ENCODE results near the gene TCF4.

TCF4 gene

GRCh38 chr18:55588111-55588869, at the start of gene TCF4:
Gene TCF4 (minus strand): TSS chr18:55588192. CDS start chr18:55587116, 1,076 bp downstream.
- no peak for DNase-seq (ENCODE audit: low read depth)
- peak within 1 kb of the TSS; percentile 68 for H3K4me3 ChIP-seq (ENCODE audit: low read depth, low read length)

- H3K4me3 ChIP-seq (ENCODE audit: low read depth, low read length) = no peak overlapping the region
- DNase-seq (ENCODE audit: low read depth) = no peak
Observed at GRCh38 chr18:55637204-55637603, 49.2 kb upstream of the TCF4 start.

- DNase-seq (ENCODE audit: low read depth) = no peak
- H3K4me3 ChIP-seq (ENCODE audit: low read depth, low read length) = no peak overlapping the region
Observed at GRCh38 chr18:55635439-55635838, 47.4 kb upstream of the TCF4 start.

- DNase-seq (ENCODE audit: low read depth) = peak; percentile 85
- no peak overlapping the region for H3K4me3 ChIP-seq (ENCODE audit: low read depth, low read length)
Observed at GRCh38 chr18:55634545-55634944, 46.6 kb upstream of the TCF4 start.

- H3K4me3 ChIP-seq (ENCODE audit: low read depth, low read length) = no peak overlapping the region
- peak; percentile 14 for DNase-seq (ENCODE audit: low read depth)
Observed at GRCh38 chr18:55633032-55633431, 45.0 kb upstream of the TCF4 start.

- no peak for DNase-seq (ENCODE audit: low read depth)
- no peak overlapping the region for H3K4me3 ChIP-seq (ENCODE audit: low read depth, low read length)
Observed at GRCh38 chr18:55629133-55629532, 41.1 kb upstream of the TCF4 start.

GRCh38 chr18:55627007-55627406, 39.0 kb upstream of the TCF4 start:
- no peak for DNase-seq (ENCODE audit: low read depth)
- no peak overlapping the region for H3K4me3 ChIP-seq (ENCODE audit: low read depth, low read length)

- no peak for DNase-seq (ENCODE audit: low read depth)
- H3K4me3 ChIP-seq (ENCODE audit: low read depth, low read length) = no peak overlapping the region
Observed at GRCh38 chr18:55625901-55626300, 37.9 kb upstream of the TCF4 start.

GRCh38 chr18:55623626-55624025, 35.6 kb upstream of the TCF4 start:
- no peak for DNase-seq (ENCODE audit: low read depth)

GRCh38 chr18:55610506-55610905, 22.5 kb upstream of the TCF4 start:
- no peak for DNase-seq (ENCODE audit: low read depth)
- H3K4me3 ChIP-seq (ENCODE audit: low read depth, low read length) = no peak overlapping the region

More at GRCh38 chr18:55623626-55624025, 35.6 kb upstream of the TCF4 start:
- no peak overlapping the region for H3K4me3 ChIP-seq (ENCODE audit: low read depth, low read length)

GRCh38 chr18:55609160-55609825, 21.3 kb upstream of the TCF4 start:
- no peak overlapping the region for H3K4me3 ChIP-seq (ENCODE audit: low read depth, low read length)
- no peak for DNase-seq (ENCODE audit: low read depth)

- no peak overlapping the region for H3K4me3 ChIP-seq (ENCODE audit: low read depth, low read length)
- no peak for DNase-seq (ENCODE audit: low read depth)
Observed at GRCh38 chr18:55608497-55608896, 20.5 kb upstream of the TCF4 start.

GRCh38 chr18:55607773-55608172, 19.8 kb upstream of the TCF4 start:
- DNase-seq (ENCODE audit: low read depth) = no peak
- H3K4me3 ChIP-seq (ENCODE audit: low read depth, low read length) = no peak overlapping the region

GRCh38 chr18:55605733-55606338, 17.8 kb upstream of the TCF4 start:
- no peak for DNase-seq (ENCODE audit: low read depth)
- H3K4me3 ChIP-seq (ENCODE audit: low read depth, low read length) = no peak overlapping the region

- DNase-seq (ENCODE audit: low read depth) = no peak
- H3K4me3 ChIP-seq (ENCODE audit: low read depth, low read length) = no peak overlapping the region
Observed at GRCh38 chr18:55603775-55604174, 15.8 kb upstream of the TCF4 start.

GRCh38 chr18:55593888-55594287, 5.9 kb upstream of the TCF4 start:
- H3K4me3 ChIP-seq (ENCODE audit: low read depth, low read length) = no peak overlapping the region
- DNase-seq (ENCODE audit: low read depth) = no peak

GRCh38 chr18:55592572-55592971, 4.6 kb upstream of the TCF4 start:
- no peak for DNase-seq (ENCODE audit: low read depth)
- H3K4me3 ChIP-seq (ENCODE audit: low read depth, low read length) = no peak overlapping the region

- DNase-seq (ENCODE audit: low read depth) = no peak
- H3K4me3 ChIP-seq (ENCODE audit: low read depth, low read length) = no peak overlapping the region
Observed at GRCh38 chr18:55592106-55592505, 4.1 kb upstream of the TCF4 start.

- DNase-seq (ENCODE audit: low read depth) = peak; percentile 90
- peak overlapping the region; percentile 68 for H3K4me3 ChIP-seq (ENCODE audit: low read depth, low read length)
Observed at GRCh38 chr18:55589625-55590291, 1.8 kb upstream of the TCF4 start.

Measured in skeletal muscle cell (primary cell).